ENCODE data around the gene SPRR2F.
"Not testable (repeated sequence)": the region's sequence is repeated elsewhere in the genome, so short reads cannot be mapped to it uniquely, and the experiment has no call there.

Gene SPRR2F

DNA sequence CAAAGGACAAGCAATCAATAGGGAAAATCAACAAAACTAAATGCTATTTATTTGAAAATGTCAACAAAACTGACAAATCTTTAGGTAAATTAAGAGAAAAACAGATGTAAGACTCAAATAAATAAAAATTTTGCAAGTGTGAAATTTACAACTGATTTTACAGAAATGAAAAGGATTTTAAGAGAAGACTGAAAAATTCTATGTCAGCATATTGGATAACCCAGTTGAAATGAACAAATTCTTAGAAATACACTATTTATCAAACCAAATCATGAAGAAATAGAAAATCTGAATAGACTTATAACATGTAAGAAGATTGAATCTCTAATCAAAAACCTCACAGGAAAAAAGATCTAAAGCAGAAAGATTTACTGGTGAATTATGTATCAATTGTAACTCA lies 7.6 kb upstream of the SPRR2F start:
- ChIA-PET CTCF (no interaction called here), POLR2A (no interaction called here)
- no peak overlapping the region for H3K4me3 ChIP-seq (ENCODE audit: low read depth, low read length)
- TF ChIP-seq, protein P1, sequence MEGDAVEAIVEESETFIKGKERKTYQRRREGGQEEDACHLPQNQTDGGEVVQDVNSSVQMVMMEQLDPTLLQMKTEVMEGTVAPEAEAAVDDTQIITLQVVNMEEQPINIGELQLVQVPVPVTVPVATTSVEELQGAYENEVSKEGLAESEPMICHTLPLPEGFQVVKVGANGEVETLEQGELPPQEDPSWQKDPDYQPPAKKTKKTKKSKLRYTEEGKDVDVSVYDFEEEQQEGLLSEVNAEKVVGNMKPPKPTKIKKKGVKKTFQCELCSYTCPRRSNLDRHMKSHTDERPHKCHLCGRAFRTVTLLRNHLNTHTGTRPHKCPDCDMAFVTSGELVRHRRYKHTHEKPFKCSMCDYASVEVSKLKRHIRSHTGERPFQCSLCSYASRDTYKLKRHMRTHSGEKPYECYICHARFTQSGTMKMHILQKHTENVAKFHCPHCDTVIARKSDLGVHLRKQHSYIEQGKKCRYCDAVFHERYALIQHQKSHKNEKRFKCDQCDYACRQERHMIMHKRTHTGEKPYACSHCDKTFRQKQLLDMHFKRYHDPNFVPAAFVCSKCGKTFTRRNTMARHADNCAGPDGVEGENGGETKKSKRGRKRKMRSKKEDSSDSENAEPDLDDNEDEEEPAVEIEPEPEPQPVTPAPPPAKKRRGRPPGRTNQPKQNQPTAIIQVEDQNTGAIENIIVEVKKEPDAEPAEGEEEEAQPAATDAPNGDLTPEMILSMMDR (IDR thresholded peaks at IDR 0.05; ENCODE audit: insufficient read depth, low read length, missing control alignments), result no peak
- DNase-seq (ENCODE audit: low read depth, low spot score), result no peak

DNA sequence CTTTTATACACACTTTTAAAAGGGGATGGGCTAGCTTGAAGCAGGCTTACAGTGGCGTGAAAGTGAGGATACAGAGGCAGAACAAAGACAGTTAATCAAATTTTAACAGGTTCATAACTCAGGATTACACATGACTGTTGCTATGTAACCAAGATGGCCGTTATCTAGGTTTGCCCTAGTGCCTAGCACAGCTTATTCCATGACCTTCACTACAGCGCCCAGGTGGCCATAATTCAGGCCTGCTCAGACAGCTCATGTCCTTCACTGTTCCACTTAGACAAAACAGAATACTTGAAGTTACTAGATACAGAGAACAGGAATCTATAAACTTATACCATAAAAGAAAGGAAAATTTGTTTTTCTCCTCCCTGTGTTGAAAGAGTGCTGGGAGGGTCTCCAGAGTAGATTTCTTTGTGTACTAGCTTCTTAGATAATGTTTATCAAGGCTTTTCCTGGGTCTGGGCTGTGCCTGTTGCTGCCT lies 6.2 kb upstream of the SPRR2F start:
- H3K4me3 ChIP-seq (ENCODE audit: low read depth, low read length), result no peak overlapping the region
- TF ChIP-seq, protein P1 (IDR thresholded peaks at IDR 0.05; ENCODE audit: insufficient read depth, low read length, missing control alignments), result no peak
- POLR2A ChIA-PET, result no interaction called here
- CTCF ChIA-PET, result no interaction called here
- no peak for DNase-seq (ENCODE audit: low read depth, low spot score)

DNA sequence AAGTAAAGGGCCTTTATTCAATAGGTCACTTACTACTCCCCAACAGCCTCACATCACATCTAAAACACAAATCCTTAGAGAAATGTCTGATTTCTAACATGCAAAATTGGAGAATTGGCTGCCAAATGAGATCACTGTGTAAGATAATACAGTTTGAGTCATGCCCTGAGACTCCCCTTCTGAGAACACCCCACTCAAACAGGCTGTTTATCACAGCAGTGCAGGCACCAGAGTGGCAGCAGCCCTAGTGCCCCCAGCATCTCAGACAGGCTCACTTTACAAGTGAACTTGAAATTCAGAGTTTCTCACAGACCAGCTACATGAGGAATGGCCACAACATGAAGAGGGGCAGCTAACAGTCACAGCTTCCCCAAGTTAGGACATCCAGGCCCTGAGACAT lies 1.9 kb upstream of the SPRR2F start:
- CTCF ChIA-PET; POLR2A ChIA-PET; H3K4me3 ChIP-seq (ENCODE audit: low read depth, low read length); DNase-seq (ENCODE audit: low read depth, low spot score): not testable (repeated sequence)

GRCh38 chr1:153112454-153112853 lies 862 bp downstream of the SPRR2F start:
- H3K4me3 ChIP-seq (ENCODE audit: low read depth, low read length); POLR2A ChIA-PET; CTCF ChIA-PET; DNase-seq (ENCODE audit: low read depth, low spot score): not testable (repeated sequence)

DNA sequence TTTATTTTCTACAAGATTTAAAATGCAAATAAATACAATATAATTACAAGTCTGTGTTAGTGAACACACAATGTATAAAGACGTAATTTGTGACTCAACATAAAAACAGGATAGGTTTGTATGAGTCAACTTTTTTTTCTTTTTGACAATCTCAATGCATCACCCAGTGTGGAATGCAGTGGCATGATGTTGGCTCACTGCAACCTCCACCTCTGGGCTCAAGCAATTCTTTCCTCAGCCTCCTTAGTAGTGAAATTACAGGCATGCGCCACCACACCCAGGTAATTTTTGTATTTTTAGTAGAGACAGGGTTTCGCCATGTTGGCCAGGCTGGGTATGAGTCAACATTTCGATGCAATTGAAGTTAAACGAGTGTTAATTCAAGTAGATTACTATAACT lies 13.1 kb downstream of the SPRR2F start:
- TF ChIP-seq, protein P1 (IDR thresholded peaks at IDR 0.05; ENCODE audit: insufficient read depth, low read length, missing control alignments), result no peak
- ChIA-PET CTCF (no interaction called here), POLR2A (no interaction called here)
- no peak overlapping the region for H3K4me3 ChIP-seq (ENCODE audit: low read depth, low read length)
- DNase-seq (ENCODE audit: low read depth, low spot score), result no peak

DNA sequence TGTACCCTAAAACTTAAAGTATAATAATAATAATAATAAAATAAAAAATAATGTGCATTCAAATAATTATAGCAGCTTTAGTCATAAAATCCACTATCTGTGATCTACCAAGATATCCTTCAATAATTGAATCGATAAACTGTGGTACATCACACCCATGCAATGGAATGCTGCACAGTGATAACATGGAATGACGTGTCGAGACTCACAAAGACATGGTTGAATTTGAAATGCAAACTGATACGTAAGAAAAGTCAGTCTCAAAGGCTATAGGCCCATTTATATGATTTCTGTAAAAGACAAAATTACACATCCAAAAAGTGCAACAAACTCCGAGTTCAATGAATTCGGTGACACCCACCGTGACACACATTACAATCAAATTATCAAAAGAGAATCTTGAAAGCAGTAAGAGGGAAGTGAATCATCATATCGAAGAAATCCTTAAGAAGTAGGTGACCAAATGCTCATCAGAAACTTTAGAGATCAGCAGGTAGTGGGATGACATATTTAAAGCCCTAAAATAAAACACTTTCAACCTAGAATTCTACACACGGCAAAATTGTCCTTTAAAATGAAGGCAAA lies 13.8 kb downstream of the SPRR2F start:
- ChIA-PET POLR2A (no interaction called here), CTCF (no interaction called here)
- no peak for DNase-seq (ENCODE audit: low read depth, low spot score)
- TF ChIP-seq, protein P1 (IDR thresholded peaks at IDR 0.05; ENCODE audit: insufficient read depth, low read length, missing control alignments), result no peak
- no peak overlapping the region for H3K4me3 ChIP-seq (ENCODE audit: low read depth, low read length)

GRCh38 chr1:153095764-153096163 lies 17.6 kb downstream of the SPRR2F start:
- DNase-seq (ENCODE audit: low read depth, low spot score), result no peak
- POLR2A ChIA-PET, result no interaction called here
- CTCF ChIA-PET, result no interaction called here
- TF ChIP-seq, protein P1 (IDR thresholded peaks at IDR 0.05; ENCODE audit: insufficient read depth, low read length, missing control alignments), result no peak
- no peak overlapping the region for H3K4me3 ChIP-seq (ENCODE audit: low read depth, low read length)

Measured in AG04449 (cell line).